Kidney (tissue), 14 donors: ENCODE data around the gene MAGEA6. TPM values are rescaled to one million over a fixed set of nuclear protein-coding genes. Genes with fewer than 3 reads are reported as not detected.
"Not testable (repeated sequence)": the region's sequence is repeated elsewhere in the genome, so short reads cannot be mapped to it uniquely, and the experiment has no call there.

ENCODE experiments used
- DNase-seq, 5 donors: peaks; one replicate each; pipeline ENCODE4 v3.0.0-alpha.2; 2013 to 2020
- FAIRE-seq: peaks from 2 replicates; lab custom pipeline; 2012; peaks lifted over from hg19 to GRCh38; lab: Jason Lieb, UNC
- H3K27ac ChIP-seq, 2 donors: one replicate each; pipeline ENCODE4 v1.7.0; 2013; ENCODE audit warnings: low read depth in 2 of 2, low read length in 2 of 2, inconsistent platforms in 1 of 2
- H3K27me3 ChIP-seq: one replicate; pipeline ENCODE4 v1.7.1; 2013; ENCODE audit warnings: low read length, inconsistent platforms; ENCODE audit not compliant: control insufficient read depth, insufficient read depth
- H3K36me3 ChIP-seq, 3 donors: one replicate each; pipeline versions ENCODE4 v1.7.0 to v1.7.1; 2013; ENCODE audit warnings: low read length in 3 of 3, control low read depth in 1 of 3, inconsistent platforms in 1 of 3; ENCODE audit not compliant: insufficient read depth in 3 of 3, control insufficient read depth in 2 of 3
- H3K4me1 ChIP-seq, 3 donors: one replicate each; pipeline versions ENCODE4 v1.7.0 to v1.7.1; 2013; ENCODE audit warnings: low read length in 3 of 3, inconsistent platforms in 1 of 3, low read depth in 1 of 3; ENCODE audit not compliant: control insufficient read depth in 2 of 3, insufficient read depth in 2 of 3
- H3K4me3 ChIP-seq, 3 donors: one replicate each; pipeline versions ENCODE4 v1.7.0 to v1.8.1; 2013; ENCODE audit warnings: low read length in 3 of 3, control low read depth in 1 of 3, inconsistent platforms in 1 of 3
- H3K9ac ChIP-seq, 3 donors: one replicate each; pipeline versions ENCODE4 v1.7.0 to v1.7.1; 2013; ENCODE audit warnings: low read length in 3 of 3, control low read depth in 1 of 3, inconsistent platforms in 1 of 3
- H3K9me3 ChIP-seq, 3 donors: one replicate each; pipeline versions ENCODE4 v1.7.0 to v1.7.1; 2013; ENCODE audit warnings: low read length in 3 of 3, control low read depth in 1 of 3, inconsistent platforms in 1 of 3; ENCODE audit not compliant: control insufficient read depth in 2 of 3, insufficient read depth in 1 of 3
- intact Hi-C: fragments of 100-400 bp; cut with DNase I; formaldehyde crosslinking; loops from one replicate; pipeline ENCODE4 v1.11.1; 2022
- polyA plus RNA-seq: library from polyadenylated mRNA; stranded (reverse); fragments of 350-450 nt; fragmentation: Illumina TruSeq; extraction: RNeasy Lipid Tissue Mini Kit (QIAGEN cat#74804); gene quantifications from one replicate; pipeline ENCODE4 v1.2.3, GENCODE V29; 2014; ENCODE audit warnings: low read depth, low replicate concordance; ENCODE audit not compliant: insufficient read depth
- total RNA-seq: library from RNA; stranded (reverse); fragmentation: NEBNext Ultra II Directional; extraction: Animal tissue kit (Norgen Biotek cat#: 25700); gene quantifications from one replicate; pipeline ENCODE4 v1.2.1, GENCODE V29; 2021
- TF ChIP-seq, protein P1 (sequence below): IDR thresholded peaks from 3 replicates; pipeline ENCODE4 v1.5.1; 2012; ENCODE audit warnings: mild to moderate bottlenecking, moderate library complexity, borderline replicate concordance; ENCODE audit not compliant: insufficient read depth; ENCODE audit errors: extremely low read depth
- donor health status: control.
- donor health status: control.
- donor health status: control.
- donor health status: control.
- donor health status: control.
- donor health status: DM: yes; HTN: yes; CAD: no.
- donor health status: Normal renal cell carcinoma (clear cell type).

MAGEA6 gene
- total and polyA plus RNA-seq, 2 donors from 2014 or later = not detected

DNA sequence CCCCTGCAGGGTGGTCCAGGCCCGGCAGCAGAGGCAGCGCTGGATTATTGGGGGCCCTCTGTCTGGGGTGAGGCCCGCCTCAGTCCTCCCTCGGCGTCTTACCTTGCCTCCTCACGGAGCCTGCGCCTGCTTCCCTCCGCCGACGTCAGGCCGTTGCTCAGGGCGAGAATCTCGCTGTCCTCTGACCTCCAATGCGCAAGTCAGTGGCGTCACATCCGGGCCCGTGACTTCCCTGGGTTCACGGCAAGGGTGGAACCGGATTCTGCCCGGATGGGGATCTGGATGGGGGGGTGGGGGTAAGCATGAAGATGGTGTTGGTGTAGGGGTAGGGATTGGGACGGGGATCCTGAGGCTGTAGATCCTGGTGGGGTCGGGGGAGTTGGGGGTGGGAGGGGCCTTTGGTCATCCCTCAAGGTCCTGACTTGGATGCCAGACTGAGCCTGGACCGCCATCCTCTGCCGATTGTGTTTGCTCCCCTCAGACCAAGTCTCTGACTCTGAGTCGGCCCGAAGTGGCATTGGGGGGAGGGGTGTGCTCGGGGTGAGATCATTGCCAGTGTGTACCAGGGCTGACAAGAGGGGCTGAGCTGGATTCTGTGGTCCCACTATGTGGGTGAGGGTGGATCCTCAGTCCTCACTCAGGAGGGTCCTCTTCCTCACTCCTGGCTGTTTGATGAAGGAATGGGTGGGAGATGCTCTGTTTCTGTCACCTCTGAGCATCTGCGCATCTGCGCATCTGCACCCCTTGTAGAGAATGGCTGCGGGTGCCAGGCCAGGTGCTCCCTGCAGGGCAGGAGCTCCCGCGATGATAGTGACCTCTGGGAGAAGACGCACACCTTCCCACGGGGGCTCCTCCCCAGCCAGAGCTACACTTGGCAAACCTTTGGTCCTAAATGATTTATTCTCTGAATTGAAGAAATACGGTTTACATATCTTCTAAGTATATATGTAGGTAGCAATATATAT is 15.5 kb downstream of the MAGEA6 start, which contains the start of gene MAGEA2:
MAGEA2 (minus strand) TSS at position 157 of the 965 bp plus-strand sequence. CDS start 2,479 bp downstream, outside the sequence.
- H3K27me3 ChIP-seq, H3K4me3 ChIP-seq, DNase-seq, FAIRE-seq, H3K9me3 ChIP-seq, H3K9ac ChIP-seq, H3K4me1 ChIP-seq, H3K36me3 ChIP-seq, intact Hi-C loops, H3K27ac ChIP-seq: not testable (repeated sequence)

DNA sequence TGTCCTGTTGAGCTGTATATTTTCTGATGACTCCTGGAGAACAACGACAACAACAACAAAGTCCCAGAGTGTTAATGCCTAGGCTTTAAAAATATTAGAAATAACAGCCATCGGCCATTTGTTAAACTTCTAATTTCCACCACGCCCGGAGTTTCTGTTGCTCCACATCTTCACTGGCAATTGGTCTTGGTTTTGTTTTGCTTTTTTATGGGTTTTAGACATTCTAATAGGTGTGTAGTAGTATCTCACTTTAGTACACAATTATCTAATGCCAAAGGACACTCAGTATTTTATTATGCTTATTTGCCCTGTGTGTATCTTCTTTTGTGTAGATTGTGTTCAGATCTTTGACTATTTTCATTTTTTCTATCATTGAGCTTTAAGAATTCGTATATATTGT is 30.9 kb downstream of the MAGEA6 start:
- no peak for FAIRE-seq

DNA sequence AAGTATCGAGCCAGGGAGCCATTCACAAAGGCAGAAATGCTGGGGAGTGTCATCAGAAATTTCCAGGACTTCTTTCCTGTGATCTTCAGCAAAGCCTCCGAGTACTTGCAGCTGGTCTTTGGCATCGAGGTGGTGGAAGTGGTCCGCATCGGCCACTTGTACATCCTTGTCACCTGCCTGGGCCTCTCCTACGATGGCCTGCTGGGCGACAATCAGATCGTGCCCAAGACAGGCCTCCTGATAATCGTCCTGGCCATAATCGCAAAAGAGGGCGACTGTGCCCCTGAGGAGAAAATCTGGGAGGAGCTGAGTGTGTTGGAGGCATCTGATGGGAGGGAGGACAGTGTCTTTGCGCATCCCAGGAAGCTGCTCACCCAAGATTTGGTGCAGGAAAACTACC is 33.0 kb downstream of the MAGEA6 start:
- DNase-seq = peak in 1 of 5 donors; percentile 23
- H3K9me3 ChIP-seq, H3K4me3 ChIP-seq, intact Hi-C loops, H3K36me3 ChIP-seq, H3K27me3 ChIP-seq, FAIRE-seq, H3K27ac ChIP-seq, H3K9ac ChIP-seq, H3K4me1 ChIP-seq: not testable (repeated sequence)

More for the DNA sequence above, 30.9 kb downstream of the MAGEA6 start:
- Histone ChIP-seq H3K4me3 (no peak overlapping the region), H3K27me3 (no peaks in the 10 kb centered on the region), H3K36me3 (no peaks in the 10 kb centered on the region), H3K9ac (no peak overlapping the region), H3K4me1 (no peaks in the 10 kb centered on the region), H3K9me3 (no peaks in the 10 kb centered on the region), H3K27ac (no peak overlapping the region)
- no peak for DNase-seq
- intact Hi-C loops = no loop called here
- TF ChIP-seq, protein P1, sequence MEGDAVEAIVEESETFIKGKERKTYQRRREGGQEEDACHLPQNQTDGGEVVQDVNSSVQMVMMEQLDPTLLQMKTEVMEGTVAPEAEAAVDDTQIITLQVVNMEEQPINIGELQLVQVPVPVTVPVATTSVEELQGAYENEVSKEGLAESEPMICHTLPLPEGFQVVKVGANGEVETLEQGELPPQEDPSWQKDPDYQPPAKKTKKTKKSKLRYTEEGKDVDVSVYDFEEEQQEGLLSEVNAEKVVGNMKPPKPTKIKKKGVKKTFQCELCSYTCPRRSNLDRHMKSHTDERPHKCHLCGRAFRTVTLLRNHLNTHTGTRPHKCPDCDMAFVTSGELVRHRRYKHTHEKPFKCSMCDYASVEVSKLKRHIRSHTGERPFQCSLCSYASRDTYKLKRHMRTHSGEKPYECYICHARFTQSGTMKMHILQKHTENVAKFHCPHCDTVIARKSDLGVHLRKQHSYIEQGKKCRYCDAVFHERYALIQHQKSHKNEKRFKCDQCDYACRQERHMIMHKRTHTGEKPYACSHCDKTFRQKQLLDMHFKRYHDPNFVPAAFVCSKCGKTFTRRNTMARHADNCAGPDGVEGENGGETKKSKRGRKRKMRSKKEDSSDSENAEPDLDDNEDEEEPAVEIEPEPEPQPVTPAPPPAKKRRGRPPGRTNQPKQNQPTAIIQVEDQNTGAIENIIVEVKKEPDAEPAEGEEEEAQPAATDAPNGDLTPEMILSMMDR = no peak

DNA sequence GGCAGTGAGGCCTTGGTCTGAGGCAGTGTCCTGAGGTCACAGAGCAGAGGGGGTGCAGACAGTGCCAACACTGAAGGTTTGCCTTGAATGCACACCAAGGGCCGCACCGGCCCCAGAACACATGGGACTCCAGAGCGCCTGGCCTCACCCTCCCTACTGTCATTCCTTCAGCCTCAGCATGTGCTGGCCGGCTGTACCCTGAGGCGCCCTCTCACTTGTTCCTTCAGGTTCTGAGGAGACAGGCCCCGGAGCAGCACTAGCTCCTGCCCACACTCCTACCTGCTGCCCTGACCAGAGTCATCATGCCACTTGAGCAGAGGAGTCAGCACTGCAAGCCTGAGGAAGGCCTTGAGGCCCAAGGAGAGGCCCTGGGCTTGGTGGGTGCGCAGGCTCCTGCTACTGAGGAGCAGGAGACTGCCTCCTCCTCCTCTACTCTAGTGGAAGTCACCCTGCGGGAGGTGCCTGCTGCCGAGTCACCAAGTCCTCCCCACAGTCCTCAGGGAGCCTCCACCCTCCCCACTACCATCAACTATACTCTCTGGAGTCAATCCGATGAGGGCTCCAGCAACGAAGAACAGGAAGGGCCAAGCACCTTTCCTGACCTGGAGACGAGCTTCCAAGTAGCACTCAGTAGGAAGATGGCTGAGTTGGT is 33.5 kb downstream of the MAGEA6 start:
- no peaks in the 10 kb centered on the region for H3K9me3 ChIP-seq
- no peaks in the 10 kb centered on the region for H3K36me3 ChIP-seq
- no peak overlapping the region for H3K27ac ChIP-seq
- DNase-seq (peak in 1 of 5 donors; percentile 40), FAIRE-seq (no peak)
- no peaks in the 10 kb centered on the region for H3K4me1 ChIP-seq
- intact Hi-C loops = no loop called here
- H3K27me3 ChIP-seq = no peaks in the 10 kb centered on the region
- TF ChIP-seq, protein P1 = no peak
- no peak overlapping the region for H3K9ac ChIP-seq
- no peak overlapping the region for H3K4me3 ChIP-seq
